ENCODE results near the gene KRT80.

KRT80 gene

DNA sequence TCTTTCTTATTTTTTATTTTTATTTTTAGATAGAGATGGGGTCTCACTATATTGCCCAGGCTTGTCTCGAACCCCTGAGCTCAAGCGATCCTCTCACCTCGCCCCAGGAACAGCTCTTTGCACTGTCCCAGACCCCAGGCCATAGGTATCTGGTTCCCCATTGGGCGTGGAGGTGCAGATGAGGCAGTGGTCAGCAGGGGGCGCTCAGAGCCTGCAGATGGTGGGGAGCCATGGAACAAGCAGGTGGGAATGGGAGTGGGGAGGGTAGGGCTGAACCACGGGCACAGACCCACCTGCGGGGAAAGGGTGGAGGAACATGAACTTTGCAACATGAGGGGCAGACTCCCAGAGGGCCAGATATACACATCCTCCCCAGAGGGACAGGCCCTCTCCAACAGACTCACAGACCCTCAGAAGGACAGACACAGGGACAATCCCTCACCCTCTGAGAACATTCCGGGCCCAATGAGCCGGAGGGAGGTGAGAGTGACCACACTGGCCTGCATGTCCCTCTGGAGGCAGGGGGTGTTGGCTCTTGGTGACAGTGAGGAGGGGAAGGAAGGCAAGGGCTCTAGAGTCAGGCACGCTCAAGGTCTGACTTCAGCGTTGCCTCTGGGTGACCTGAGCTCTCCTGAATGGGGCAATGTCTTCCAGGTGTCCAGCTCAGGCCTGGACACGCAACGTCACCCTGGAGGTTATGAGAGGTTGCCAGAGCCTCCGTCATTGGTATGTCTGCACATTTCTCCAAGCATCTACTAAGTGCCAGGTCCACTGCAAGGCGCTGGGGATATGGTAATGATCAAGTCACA lies 34.9 kb downstream of the KRT80 start:
- DNase-seq (ENCODE audit: low read depth in 3 of 3, low spot score in 1 of 3): peak; percentile 35 to 66 (median 36)

DNA sequence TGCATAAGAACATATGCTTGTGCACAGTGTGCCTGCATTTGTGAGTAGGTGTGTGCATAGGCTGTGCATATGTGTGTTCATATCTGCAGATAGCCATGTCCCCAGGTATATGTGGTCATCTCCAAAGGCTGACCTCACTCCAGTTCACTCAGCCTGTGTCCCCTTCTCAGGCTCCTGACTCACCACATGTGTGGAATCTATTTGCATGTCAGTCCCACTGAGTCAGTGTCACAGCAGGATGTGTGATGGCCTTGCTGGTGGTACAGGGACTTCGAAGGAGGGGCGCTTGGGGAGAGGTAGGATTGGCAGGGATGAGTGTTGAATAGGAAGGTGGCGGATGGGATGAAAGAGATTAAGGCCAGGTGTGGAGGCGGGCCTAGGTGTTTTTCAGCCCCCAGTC lies 35.5 kb downstream of the KRT80 start:
- no peak for DNase-seq (ENCODE audit: low read depth in 3 of 3, low spot score in 1 of 3)

DNA sequence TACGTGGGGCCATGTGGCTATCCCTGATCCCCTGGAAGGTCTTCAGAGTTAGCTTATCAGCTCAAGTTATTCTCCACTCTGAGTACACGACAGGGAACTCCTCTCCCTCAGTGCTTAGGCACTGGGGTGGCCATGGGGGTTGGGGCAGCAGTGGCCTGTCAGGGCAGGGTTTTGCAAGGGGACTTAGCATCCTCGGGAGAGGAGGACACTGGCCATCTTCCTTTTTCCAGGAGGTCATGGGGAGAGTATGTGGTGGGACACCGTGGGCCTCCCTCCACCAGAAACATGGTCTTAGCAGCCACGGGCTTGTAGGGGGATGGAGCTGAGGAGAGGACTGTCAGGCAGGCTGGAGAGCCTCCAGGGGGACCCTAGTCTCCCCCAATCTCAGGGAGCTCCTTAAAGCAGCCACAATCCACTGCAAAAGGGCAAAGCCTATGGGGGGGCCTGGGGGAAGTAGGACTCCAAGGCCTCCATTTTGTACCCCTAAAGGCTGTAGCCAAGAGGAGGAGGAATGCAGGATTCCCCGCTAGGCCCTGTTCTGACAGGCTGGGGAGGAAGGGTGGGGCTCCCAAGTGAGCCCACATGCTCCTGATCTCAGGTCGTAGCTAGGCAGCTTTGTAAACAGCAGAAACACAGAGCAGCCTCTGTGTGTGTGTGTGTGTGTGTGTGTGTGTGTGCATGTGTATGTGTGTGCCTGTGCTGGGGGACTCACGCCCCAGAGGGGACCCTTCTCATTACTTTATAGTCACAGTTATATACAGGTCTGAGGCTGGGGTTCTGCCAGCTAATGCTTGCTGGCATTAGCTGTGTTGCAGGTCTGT lies 36.6 kb downstream of the KRT80 start:
- peak in 1 of 3 donors; percentile 19 for DNase-seq (ENCODE audit: low read depth in 3 of 3, low spot score in 1 of 3)

DNA sequence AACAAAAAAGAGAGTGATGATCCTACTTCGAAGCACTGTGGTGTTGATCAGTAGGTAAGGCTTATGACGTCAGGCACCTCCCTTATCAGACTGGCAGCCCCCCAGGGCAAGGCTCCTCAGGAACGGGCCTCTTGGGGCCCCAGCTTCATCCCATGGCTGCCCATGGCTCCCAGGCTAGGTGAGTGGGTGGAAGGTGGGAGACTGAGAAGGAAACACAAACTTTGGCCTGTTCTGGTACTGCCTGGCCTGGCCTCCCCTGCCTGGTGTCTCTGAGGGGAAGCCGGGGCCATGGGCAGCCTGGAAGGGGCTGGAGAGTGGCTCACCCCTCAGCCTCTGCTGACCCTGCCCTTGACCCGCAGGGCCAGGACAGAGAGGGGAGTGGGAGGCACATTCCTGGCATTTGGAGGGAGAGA lies 38.9 kb downstream of the KRT80 start:
- DNase-seq (ENCODE audit: low read depth in 3 of 3, low spot score in 1 of 3): no peak

DNA sequence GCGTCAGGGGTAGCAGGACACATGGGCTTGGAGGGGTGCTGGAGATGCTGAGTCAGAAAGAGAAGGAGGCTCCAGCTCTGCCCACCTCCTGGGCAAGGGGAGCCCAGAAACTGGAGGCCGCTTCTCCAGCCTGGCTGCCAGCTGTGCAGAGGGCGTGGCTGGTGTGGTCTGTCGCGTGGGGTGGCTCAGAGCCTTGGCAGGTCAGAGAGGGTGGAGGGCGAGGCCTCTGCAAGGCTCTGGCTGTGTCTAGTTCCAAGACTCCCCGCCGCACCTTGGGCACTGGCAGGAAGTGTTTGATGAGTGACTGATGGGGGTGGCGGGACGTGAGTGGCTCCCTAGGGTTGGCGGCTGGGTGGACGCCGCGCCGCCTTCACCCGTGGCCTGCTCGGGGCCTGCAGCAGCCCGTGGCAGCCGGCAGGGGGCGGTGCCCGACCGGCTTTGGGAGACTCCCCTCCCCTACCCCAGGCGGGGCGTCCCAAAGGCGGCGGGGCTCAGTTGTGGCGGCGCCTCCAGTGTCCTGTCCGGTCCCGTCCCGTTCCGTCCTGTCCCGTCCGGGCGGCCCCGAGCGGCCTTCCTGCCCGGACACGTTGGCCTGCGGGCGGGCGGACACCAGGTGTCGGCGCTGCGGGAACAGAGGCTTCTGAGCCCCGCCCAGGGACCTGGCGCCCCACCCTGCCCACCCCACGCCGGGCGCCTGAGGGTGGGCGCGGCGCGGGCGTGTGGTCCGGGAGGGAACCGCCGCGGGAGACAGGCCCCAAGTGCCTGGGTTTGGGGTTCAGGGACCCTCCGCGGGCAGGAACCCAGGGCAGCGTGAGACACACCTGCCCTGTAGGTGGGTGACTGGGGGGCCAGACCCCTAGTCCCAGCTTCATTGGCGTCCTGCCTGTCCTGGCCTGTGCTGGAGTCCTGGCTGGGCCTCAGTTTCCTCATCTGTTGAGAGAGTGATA lies 39.7 kb downstream of the KRT80 start:
- peak; percentile 41 to 61 (median 42) for DNase-seq (ENCODE audit: low read depth in 3 of 3, low spot score in 1 of 3)

DNA sequence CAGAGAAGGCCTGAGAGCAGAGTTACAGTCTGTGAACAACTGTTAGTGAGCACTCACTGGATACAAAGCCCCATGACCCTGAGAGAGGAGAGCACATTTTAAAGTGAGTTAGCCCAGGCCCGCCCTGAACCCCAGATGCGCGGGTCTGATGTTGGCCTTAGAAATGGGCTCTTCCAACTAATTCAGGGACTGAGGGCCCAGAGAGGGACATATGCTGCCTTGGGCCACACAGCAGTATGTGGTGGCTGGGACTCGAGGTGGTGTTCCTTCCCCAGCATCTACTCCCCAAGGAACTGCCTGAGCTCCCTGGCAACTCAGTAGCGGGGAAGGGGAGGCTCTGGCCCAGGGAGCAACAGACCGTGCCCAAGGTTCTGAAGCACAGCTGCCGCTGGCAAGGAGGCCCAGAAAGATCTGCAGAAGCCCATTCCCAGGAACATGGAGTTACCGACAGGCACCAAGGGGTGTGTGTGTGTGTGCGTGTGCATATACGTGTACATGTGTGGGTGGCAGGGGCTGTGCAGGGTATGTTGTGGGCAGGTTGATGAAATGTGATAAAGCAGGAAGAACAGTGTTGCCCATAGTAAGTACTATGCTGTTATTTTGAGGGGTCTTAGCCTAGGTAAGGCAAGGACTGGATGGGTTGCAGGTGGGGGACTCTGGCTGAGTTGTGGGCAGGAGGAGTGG lies 40.5 kb downstream of the KRT80 start:
- no peak for DNase-seq (ENCODE audit: low read depth in 3 of 3, low spot score in 1 of 3)

DNA sequence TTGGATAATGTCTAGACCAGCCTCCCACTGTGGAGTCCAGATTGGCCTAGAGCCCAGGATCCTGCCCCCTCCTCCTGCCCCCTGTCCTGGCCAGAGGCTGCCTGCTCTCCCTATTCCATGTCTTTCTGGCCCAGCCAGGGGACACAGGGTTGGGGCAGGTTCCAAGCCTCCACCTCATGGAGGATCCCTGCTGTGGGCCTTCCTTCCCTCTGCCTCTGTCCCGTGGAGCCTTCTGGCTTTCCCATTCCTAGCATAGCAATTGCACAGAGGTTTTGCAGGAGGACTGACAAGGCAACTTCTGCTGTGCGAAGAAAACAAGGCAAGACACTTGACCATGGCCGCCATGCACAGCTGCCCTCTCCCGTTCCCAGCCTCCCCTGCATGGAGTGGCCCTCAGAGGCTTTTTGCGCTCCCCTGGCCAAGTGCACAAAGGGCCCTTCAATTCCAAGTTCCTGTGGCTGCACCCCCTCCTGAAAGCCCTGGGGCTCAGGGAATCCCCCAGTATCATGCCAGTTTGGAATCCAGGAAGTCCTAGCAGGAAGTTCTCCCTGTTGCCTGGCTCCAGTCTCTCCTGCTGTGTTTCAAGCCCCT lies 42.1 kb downstream of the KRT80 start:
- DNase-seq (ENCODE audit: low read depth in 3 of 3, low spot score in 1 of 3): no peak

DNA sequence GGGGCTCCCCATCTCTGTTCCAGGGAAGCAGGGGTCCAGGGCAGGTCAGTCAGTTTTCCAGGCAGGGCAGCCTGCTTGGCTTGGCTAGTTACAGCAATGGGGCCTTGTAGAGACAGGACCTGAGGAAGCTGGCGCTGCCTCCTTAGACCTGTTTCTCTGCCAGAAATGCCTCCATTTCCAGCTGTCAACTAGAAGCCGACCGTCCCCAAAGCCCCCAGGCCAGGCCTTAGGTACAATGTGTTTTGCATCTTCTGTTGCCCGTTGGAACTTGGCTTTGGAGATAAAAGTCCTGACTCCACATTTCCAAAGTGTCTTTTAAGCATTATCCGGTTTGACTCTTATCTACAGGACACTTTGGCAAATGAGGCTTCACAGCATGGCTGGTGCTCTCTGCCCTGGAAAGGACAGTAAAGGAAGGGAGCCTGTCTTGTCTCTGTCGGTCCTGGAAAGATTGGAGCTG lies 42.6 kb downstream of the KRT80 start:
- no peak for DNase-seq (ENCODE audit: low read depth in 3 of 3, low spot score in 1 of 3)

DNA sequence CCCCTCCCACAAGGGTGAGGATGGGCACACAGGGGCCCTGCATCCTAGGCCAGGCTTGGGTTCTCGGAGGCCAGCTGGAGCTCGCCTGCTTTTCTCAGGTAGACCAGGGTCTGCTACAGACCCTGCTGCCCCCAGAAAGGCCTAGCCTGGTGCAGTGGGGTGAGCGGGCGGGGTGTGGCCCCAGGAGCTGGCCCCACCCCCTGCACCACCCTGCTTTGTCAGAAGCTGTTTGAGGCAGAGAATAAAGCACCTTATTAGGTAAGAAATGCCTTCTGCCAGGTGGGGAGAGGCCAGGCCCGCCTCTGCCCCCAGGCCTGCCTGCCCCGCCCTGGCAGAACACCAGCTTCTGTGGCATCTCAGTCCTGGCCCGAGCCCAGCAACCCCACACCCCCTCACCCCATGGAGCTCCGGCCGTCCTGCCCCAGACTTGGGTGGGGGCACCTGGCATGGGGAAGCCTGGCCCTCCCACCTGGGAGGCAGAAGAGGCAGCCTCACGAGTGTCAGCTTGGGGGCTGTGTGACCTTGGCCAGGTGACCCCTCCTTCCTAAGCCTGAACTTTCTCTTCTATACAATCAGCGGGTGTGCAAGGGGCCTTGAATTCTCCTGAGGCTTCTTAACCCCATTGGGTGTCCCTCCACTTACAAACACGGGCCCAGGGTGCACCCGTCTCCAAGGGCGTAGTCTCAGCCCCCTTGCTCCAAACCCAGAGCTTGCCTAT lies 43.2 kb downstream of the KRT80 start:
- no peak for DNase-seq (ENCODE audit: low read depth in 3 of 3, low spot score in 1 of 3)

DNA sequence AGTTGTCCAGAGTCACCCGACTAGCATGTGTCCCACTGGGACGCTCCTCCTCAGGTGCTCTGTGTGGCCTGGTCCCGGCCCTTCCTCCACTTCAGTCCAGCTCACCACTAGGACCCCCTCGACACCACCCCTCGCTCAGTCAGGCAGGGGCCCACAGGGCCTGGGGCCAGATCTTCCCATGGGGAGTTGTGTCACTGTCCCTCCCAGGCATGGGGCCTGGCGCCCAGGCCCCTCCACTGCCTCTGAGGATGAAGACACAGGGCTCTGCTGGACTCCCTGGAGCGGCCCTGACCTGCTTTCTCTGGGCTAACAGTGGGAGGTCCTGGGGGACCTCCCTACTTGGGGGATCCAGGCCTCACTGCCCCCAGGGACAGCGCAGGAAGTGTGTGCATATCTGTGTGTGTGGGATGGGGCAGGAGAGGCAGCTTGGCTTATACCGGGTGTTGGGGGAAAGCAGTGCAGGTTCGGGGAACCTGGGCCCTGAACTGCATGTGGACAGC lies 43.8 kb downstream of the KRT80 start:
- no peak for DNase-seq (ENCODE audit: low read depth in 3 of 3, low spot score in 1 of 3)

DNA sequence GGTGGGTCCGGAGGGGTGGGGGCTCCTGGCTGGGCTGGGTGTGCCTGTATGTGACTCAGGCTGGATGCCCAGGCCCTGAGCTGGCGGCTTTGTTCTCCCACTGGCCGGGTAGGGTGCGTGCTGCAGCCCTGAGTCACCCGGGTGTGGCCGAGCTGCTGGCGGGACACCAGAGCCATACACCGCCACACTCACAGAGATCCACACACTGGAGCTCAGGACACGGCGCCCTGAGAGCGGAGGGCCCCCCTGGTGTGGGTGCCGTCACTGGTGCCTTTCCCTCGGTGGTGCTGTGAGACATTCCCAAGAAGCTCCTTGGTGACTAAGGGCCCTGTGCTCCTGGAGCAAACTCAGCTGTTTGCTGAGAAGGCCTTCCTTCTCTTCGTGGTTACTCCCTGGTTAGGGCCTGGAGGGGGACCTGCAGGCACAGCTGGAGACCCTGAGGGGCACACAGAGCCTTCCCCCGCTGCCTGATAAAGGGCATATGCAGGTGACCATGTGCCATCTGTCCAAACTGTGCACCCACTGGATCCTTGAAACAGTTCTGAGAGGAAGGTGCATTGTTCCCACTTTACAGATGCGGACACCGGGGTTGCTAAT lies 44.3 kb downstream of the KRT80 start:
- DNase-seq (ENCODE audit: low read depth in 3 of 3, low spot score in 1 of 3): no peak

DNA sequence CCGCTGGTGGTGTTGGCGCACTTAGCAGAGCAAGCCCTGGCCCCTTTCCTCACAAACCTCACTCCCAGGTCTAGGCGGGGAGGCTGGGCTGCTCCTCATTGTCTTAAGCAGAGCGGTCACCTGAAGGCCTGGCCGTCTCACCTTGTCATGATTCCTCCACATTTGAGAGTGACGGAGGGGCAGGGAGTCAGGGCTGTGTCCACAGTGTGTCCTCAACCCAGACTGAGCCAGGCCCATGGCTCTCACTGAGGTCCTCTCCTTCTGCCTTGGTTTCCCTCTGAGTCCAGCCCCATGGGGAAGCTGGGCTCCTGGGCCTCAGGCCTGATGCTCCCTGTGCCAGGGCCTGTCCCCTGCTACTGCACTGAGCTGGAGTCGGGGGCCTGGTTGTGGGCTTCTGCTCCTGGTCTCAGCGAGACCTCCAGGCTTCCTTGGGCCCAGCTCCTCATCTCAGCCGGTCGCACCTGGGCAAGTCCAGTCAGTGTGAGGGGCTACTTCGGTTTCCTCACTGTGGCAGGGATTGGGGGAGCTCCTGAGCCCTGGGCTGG lies 44.9 kb downstream of the KRT80 start:
- DNase-seq (ENCODE audit: low read depth in 3 of 3, low spot score in 1 of 3): no peak

DNA sequence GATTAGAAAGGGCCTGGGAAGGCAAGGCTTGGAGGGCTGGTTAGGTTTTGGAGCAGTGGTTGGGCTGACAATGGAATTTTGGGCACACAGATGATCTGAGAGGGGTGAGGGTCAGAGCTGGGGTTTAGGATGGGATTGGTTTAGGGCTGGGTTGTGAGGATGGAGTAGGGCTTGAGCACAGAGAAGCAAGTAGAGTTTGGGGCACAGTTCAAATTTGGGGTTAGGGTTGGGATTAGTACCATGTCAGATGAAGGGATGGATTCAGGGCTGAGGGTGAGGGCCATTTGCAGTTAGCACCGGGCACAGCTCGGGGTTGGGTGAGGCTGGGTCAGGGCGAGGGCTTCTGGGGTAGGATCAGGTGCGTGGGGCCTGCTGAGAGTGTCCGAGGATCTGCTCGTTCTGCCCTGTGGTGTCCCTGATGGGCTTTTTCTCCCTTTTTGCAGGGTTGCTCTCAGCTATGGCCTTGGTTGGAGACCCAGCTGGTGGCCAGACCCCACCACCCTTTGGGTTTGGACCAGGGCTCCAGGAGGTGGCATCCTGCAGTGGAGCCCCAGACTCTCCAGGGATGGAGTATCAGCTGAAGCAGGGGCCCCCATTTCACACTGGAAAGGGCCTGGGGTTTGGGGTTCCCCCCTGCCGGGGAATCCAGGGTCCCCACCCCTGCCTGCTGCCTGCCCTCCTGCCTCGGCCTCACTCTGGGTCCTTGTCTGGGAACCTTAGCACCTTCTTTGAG lies 45.6 kb downstream of the KRT80 start:
- DNase-seq (ENCODE audit: low read depth in 3 of 3, low spot score in 1 of 3): no peak

DNA sequence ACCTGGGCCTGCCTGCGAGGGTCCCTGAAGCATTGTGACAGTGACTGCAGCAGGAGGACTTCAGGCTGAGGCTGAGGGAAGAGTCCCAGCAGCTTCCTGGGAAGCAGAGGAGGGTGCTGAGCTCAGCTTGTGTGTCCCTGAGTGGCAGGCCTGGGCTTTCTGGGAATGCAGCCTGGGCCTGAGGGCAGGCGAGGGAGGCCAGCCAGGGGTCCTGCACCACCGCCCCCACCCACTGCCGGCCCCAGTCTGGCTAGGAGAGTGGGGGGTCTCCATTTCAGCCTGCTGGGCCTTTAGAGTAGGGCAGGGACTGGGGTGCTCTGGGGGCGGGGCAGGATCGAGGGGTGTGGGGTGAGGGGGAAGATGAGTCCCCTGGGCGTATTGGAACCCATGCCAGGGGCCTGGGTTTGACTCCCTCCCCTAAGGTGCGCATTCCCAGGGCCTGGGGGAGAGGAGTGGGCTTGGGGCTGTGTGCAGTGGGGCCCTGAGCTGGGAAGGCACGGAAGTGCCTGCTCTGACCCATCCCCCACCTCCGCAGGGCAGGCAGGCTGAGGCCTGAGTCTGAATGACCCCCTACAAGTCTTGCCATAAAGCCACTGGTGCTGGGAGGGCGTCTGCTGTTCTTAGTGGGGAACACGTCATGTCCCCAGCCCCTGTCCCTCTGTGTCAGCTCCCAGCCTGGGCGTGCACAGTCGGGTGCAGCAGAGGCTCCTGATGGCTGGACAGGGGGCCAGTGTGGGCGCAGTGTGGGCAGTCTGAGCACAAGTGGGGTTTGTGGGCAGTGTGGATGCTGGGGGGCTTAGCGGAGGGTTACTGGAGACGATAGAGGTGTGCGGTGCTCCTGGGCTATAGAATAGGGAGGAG lies 46.4 kb downstream of the KRT80 start:
- no peak for DNase-seq (ENCODE audit: low read depth in 3 of 3, low spot score in 1 of 3)

DNA sequence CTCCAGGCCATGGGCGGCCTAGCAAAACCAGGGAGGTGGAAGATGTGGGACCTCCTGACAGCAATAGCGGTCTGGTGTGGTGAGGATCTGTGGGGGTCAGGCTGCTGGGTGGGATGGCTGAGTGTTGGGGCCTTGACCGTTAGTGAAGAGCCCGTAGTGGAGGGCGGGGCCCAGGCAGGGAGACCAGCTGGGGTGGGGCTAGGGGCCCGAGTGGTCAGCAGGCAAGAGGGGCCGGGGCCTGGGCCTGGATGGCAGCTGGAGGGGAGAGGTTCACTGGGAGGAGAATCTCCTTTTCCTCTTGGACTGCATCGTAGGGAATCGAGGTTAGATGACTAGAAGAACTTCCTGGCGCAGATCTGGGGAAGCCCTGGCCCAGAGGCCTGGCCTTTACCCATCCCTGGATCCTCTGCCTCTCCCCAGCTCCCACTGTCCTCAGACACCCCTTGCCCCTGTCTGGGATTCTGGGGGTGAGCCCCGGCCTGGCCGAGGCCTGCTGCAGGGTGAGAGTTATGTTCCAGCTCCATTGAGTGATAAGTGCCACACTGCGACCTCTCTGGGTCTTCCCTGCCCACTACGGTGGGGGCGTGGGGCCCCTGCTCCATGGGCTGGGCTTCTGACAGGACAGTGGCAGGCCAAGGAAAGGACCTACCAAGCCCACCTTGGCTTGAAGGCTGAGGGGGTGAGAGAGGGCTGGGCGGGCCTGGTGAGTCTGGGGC lies 47.1 kb downstream of the KRT80 start:
- DNase-seq (ENCODE audit: low read depth in 3 of 3, low spot score in 1 of 3): no peak

DNA sequence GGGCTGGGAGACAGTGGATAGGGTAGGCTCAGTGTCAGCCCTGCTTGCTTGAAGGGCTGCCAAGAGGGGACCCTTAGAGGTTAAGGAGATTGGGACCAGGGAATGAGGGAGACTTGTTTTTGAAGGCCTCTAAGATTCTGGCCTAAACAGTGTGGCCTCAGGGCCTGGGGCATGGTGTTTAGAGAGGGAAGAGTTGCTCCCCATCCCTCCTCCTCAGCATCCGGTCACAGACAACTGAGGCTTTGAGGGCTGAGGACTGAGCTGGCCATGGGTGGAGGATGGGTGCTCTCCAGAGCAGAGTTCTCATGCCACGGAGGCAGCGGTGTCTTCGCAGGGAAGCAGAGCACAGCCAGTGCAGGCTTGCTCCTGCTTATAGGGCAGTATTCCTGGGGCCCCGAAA lies 49.4 kb downstream of the KRT80 start:
- DNase-seq (ENCODE audit: low read depth in 3 of 3, low spot score in 1 of 3): no peak
